K562 (cell line): ENCODE measurements around the gene NEFH. TPM values are rescaled to one million over a fixed set of nuclear protein-coding genes. Genes with fewer than 3 reads are reported as not detected.
A peak's percentile ranks its signal among the peaks of the same experiment; 100 is the strongest.

ENCODE experiments used
- ARID1B ChIP-seq: fragments of 450-650 bp; IDR thresholded peaks from 2 replicates; pipeline ENCODE4 v1.6.1; 2016; ENCODE audit warnings: antibody characterized with exemption, mild to moderate bottlenecking, inconsistent platforms
- ATF1 ChIP-seq, 2 experiments: fragments of 450-650 bp in 1 of 2; IDR thresholded peaks; 2 replicates each; pipeline ENCODE4 v1.6.1; 2016; ENCODE audit warnings: missing compliant biosample characterization in 1 of 2, missing genetic modification characterization in 1 of 2
- E2F8 ChIP-seq: fragments of 450-650 bp; IDR thresholded peaks from 2 replicates; pipeline ENCODE4 v1.7.1; 2018; ENCODE audit warnings: mild to moderate bottlenecking, low read depth; ENCODE audit not compliant: partially characterized antibody
- ESRRA ChIP-seq: fragments of 450-650 bp; IDR thresholded peaks from 2 replicates; pipeline ENCODE4 v1.6.1; 2014; ENCODE audit warnings: low read depth, mild to moderate bottlenecking, moderate library complexity, borderline replicate concordance
- MAFK ChIP-seq: IDR thresholded peaks from 2 replicates; pipeline ENCODE4 v1.6.1; 2011; ENCODE audit warnings: low read length, improper control_type of control experiment
- MYC ChIP-seq, 2 experiments: fragments of 250-450 bp in 1 of 2; sonication (Bioruptor Pico) in 1 of 2; IDR thresholded peaks; 2 replicates each; pipeline versions ENCODE4 v1.5.1 to v1.6.1; 2012 to 2021; ENCODE audit warnings: low read depth in 2 of 2, borderline replicate concordance in 1 of 2, improper control_type of control experiment in 1 of 2, low read length in 1 of 2, mild to moderate bottlenecking in 1 of 2, moderate library complexity in 1 of 2
- NFE2 ChIP-seq: IDR thresholded peaks from 2 replicates; pipeline ENCODE4 v1.6.1; 2014; ENCODE audit warnings: antibody characterized with exemption, low read depth
- PHF21A ChIP-seq: fragments of 450-650 bp; IDR thresholded peaks from 2 replicates; pipeline ENCODE4 v1.6.1; 2017; ENCODE audit warnings: low read depth, borderline replicate concordance
- SIN3A ChIP-seq, 2 experiments: fragments of 150-350 bp in 1 of 2; IDR thresholded peaks; 2 replicates each; pipeline ENCODE4 v1.6.1; 2011 to 2016; ENCODE audit warnings: borderline replicate concordance in 2 of 2, low read depth in 2 of 2, low read length in 2 of 2, mild to moderate bottlenecking in 2 of 2, moderate library complexity in 2 of 2; ENCODE audit not compliant: control insufficient read depth in 1 of 2
- TFE3 ChIP-seq: fragments of 450-650 bp; formaldehyde crosslinking; IDR thresholded peaks from 2 replicates; pipeline ENCODE4 v1.4.0; 2020; ENCODE audit warnings: mild to moderate bottlenecking, mixed read lengths
- ZKSCAN1 ChIP-seq: fragments of 150-350 bp; IDR thresholded peaks from 2 replicates; pipeline ENCODE4 v1.6.1; 2016; ENCODE audit warnings: low read depth, low read length
- polyA plus RNA-seq, 8 experiments: library from polyadenylated mRNA; depleted of rRNA in 4 of 8; stranded (reverse) in 5 of 8; unstranded in 3 of 8; fragments of >200 nt; fragmentation: Nextera tagmentation in 2 of 8; fragmentation: Illumina TruSeq in 1 of 8; extraction: Ambion mirVana in 2 of 8; extraction: Trizol in 1 of 8; gene quantifications; 2 replicates each; pipeline versions ENCODE4 v1.2.1 to v1.2.3, GENCODE V29; 2011 to 2014; ENCODE audit warnings: inconsistent platforms in 1 of 8, missing spikeins in 1 of 8
- total RNA-seq, 7 experiments: library from RNA; depleted of rRNA in 6 of 7; stranded (reverse); fragments of >200 nt in 6 of 7; fragmentation: Illumina TruSeq in 2 of 7; extraction: Trizol in 2 of 7; gene quantifications; 2 replicates each; pipeline versions ENCODE4 v1.2.1 to v1.2.3, GENCODE V29; 2011 to 2021; ENCODE audit warnings: low replicate concordance in 1 of 7
- TF ChIP-seq, protein P1 (sequence below), 2 experiments: fragments of 450-650 bp; formaldehyde crosslinking in 1 of 2; IDR thresholded peaks; 2 replicates each; pipeline versions ENCODE4 v1.4.0 to v1.6.1; 2014 to 2020; ENCODE audit warnings: mild to moderate bottlenecking in 2 of 2, borderline replicate concordance in 1 of 2, low read depth in 1 of 2

The NEFH gene
- total and polyA plus RNA-seq, 9 of the 15 experiments (the other 6 are each of a cell fraction or from before 2014, with no cell fraction given), result 2.3 to 26.9 (median 10.8) TPM

DNA sequence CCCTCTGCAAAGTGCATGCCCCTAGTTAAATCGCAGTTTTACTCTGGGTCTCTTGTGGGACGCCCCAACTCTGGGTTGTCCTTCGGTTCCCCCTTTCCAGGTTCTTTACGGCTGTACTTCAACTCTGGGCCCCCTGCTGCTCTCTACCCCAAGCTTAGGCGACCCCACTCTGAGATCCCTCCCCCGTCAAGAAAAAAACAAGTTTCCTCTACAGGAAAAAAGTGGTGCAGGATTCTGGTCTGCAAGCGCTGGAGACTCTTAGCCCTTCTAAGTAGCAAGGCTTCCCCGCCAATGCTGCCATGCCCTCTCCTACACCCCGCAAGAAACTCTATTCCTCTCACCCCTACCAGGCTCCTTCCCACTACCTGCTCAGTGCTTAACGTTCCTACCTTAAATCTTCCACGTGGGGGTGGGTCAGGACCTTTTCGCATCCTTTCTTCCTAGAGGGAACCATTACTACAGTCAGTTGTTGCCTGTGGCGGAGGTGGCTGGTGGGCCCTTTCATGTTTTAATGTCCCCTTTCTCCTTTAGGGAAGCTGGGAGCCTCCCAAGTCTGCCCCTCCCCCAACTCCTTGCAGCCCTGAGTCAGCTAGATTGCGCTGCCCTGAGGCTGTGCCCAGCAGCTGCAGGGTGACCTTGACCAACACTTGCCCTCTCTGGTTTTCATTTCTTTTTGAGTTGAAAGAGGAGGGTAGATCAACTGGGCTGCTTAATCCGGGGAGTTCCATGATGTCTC lies 1.4 kb downstream of the NEFH start (continued):
- TF ChIP-seq, protein P1, sequence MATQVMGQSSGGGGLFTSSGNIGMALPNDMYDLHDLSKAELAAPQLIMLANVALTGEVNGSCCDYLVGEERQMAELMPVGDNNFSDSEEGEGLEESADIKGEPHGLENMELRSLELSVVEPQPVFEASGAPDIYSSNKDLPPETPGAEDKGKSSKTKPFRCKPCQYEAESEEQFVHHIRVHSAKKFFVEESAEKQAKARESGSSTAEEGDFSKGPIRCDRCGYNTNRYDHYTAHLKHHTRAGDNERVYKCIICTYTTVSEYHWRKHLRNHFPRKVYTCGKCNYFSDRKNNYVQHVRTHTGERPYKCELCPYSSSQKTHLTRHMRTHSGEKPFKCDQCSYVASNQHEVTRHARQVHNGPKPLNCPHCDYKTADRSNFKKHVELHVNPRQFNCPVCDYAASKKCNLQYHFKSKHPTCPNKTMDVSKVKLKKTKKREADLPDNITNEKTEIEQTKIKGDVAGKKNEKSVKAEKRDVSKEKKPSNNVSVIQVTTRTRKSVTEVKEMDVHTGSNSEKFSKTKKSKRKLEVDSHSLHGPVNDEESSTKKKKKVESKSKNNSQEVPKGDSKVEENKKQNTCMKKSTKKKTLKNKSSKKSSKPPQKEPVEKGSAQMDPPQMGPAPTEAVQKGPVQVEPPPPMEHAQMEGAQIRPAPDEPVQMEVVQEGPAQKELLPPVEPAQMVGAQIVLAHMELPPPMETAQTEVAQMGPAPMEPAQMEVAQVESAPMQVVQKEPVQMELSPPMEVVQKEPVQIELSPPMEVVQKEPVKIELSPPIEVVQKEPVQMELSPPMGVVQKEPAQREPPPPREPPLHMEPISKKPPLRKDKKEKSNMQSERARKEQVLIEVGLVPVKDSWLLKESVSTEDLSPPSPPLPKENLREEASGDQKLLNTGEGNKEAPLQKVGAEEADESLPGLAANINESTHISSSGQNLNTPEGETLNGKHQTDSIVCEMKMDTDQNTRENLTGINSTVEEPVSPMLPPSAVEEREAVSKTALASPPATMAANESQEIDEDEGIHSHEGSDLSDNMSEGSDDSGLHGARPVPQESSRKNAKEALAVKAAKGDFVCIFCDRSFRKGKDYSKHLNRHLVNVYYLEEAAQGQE (IDR thresholded peaks at IDR 0.05; ENCODE audit: borderline replicate concordance), result peak; percentile 31; the same call in 1 of the 2 replicates
- TF ChIP-seq, protein P1 (CRISPR knock-in tag; IDR thresholded peaks at IDR 0.05; ENCODE audit: low read depth), result no peak
- no peak for TF ChIP-seq ATF1 (CRISPR knock-in tag; IDR thresholded peaks at IDR 0.05)
- TF ChIP-seq ATF1 (tag; IDR thresholded peaks at IDR 0.05), result peak; percentile 61; the same call in 1 of the 2 replicates
- TF ChIP-seq NFE2, result peak; percentile 55
- peak; percentile 90 for TF ChIP-seq ESRRA
- no peak for TF ChIP-seq PHF21A
- 0 out of 4 replicates have a peak, but pooled peaks of 1 of the 2 experiments have one; percentile 2 for TF ChIP-seq SIN3A (IDR thresholded peaks at IDR 0.05; ENCODE audit: borderline replicate concordance in 2 of 2, control insufficient read depth in 1 of 2, low read depth in 2 of 2, low read length in 2 of 2)
- TF ChIP-seq TFE3 (CRISPR knock-in tag), result no peak
- peak; percentile 29; the same call in 1 of the 2 replicates for TF ChIP-seq MYC (IDR thresholded peaks at IDR 0.05; ENCODE audit: low read depth, low read length)
- no peak for TF ChIP-seq MYC (CRISPR knock-in tag; IDR thresholded peaks at IDR 0.05; ENCODE audit: borderline replicate concordance, low read depth)
- 0 out of 2 replicates have a peak, but pooled peaks have one; percentile 24 for TF ChIP-seq ARID1B
- TF ChIP-seq E2F8, result no peak
- peak; percentile 67 for TF ChIP-seq MAFK
- TF ChIP-seq ZKSCAN1, result no peak
